CD4-positive, alpha-beta T cell treated with Interleukin-21 for 1 hour (primary cell): ENCODE results near the gene NCKAP1.

ENCODE experiments used
- DNase-seq: peaks from one replicate; pipeline ENCODE4 v3.0.0-alpha.2; 2020

The NCKAP1 gene

GRCh38 chr2:182866461-182867406 is 171.5 kb downstream of the NCKAP1 start, which contains the start of gene FRZB:
FRZB (minus strand) TSS chr2:182866637; CDS start chr2:182866552, 85 bp downstream.
- DNase-seq, result no peak

DNA sequence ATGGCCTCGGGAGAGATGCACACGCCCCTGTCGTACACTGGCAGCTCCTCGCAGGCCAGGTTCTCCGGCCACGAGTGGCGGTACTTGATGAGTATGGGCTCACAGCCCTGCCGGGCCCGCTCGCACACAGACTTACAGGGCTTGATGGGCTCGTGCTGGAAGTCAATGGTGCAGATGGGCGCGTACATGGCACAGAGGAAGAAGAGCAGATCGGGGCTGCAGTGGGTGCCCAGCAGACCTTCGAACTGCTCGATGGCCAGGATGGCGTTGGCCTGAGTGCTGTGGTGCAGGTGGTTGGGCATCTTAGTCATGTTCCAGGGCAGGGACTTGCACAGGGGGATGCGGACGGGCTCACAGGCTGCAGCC is 172.2 kb downstream of the NCKAP1 start:
- DNase-seq, result no peak

DNA sequence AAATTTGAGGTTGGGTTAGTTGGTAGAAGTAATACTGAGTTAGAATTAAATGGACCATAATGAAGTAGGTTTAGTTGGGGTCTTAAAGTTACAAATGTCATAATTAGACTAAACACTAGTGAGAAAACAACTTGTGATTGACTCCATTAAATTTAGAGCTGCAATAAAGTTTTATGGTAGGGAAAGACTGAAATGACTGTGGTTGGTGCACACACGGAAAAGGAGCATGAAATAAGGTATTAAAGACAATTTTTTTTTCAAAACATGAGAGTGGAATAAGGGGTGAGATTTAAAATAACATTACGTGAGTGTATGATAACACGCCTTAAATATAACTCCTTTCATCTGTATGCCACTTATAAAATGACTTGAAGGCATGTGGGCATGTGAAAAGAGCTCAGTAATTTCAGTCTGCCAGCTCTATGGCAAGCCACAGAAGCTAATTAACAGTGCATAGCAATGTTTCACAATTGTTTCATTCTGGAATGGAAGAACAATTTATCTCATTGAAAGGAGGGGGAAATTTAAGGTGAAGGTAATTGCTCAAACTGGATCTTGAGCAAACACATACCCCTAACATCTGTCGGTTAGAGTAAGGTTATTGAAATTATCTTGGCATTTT is 173.2 kb downstream of the NCKAP1 start:
- DNase-seq, result no peak

DNA sequence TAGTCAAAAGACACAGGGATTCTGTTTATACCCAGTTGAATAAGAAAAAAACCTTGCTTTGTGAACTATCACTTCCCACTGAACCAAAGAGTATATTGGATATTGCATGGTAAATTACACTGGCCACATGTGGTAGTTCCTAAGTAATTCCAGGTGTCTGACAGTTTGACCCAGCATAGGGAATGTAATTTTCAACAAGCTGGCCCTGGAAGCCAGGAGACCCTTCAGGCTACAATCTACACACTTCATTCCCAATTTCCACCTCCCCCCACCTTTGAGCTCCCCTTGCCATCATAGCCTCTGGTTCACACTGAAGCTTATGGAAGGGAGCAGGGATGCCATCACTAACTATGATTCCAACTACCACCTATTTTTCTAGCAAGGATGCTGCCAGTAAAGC is 174.6 kb downstream of the NCKAP1 start:
- no peak for DNase-seq

DNA sequence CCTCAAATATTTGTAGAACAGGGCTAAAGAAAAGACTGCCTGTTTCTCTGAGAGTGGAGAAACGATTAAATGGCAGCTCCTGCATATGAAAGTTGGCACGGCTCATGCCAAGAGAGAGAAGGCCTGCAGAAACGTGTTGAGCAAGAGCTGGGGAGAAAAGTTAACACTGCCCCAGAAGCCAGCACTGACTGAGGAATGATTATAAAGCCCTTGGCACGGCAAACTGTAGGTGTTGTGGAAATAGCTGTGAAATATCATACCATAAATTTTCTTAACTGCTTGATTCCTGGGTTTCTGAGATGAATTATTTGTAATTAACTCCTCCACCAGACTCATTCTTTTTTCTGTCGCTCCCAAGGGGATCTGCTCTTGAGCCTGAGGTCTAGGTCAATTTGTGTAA is 176.2 kb downstream of the NCKAP1 start:
- DNase-seq, result no peak

DNA sequence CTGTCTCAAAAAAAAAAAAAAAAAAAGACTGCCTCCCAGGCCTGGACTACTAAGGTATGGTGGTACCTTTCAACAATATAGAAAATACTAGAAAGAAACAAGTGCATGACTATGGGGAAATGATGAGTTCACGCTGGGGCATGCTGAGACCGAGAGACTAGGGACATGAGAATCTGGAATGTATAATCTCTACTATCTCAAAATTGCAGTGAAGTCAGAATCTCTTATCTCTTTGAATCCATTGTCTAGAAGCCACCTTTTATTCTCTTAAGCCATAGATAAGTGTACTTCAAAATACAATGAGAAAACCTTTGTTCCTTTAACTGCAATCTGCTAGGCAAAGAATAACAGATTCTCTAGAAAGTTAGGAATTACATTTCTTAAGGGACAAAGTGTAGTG is 177.4 kb downstream of the NCKAP1 start:
- no peak for DNase-seq
